ENCODE results near the gene SNRPD2.

SNRPD2 gene

DNA sequence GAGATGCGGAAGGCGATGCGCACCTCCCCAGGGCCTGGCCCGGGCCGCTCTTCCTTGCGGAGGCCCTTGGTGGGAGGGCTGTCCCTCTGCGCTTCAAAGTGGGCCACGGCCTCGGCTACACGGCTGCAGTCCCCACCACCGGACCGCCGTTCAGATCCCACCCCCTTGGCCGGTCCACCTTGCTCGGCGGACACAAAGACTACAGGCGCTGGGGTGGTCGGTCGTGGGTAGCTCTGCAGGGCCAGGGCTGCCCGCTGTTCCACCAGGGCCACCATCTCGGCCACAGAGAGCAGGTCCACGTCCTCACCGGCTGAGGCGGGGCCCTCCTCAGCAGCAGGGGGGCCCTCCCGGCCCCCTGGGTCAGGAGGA, 20.9 kb upstream of the SNRPD2 start:
- no peaks in the 10 kb centered on the region for H3K27me3 ChIP-seq (ENCODE audit: insufficient read depth, low read depth, severe bottlenecking)
- no peaks in the 10 kb centered on the region for H3K9me3 ChIP-seq (ENCODE audit: severe bottlenecking)
- TF ChIP-seq, protein P1, sequence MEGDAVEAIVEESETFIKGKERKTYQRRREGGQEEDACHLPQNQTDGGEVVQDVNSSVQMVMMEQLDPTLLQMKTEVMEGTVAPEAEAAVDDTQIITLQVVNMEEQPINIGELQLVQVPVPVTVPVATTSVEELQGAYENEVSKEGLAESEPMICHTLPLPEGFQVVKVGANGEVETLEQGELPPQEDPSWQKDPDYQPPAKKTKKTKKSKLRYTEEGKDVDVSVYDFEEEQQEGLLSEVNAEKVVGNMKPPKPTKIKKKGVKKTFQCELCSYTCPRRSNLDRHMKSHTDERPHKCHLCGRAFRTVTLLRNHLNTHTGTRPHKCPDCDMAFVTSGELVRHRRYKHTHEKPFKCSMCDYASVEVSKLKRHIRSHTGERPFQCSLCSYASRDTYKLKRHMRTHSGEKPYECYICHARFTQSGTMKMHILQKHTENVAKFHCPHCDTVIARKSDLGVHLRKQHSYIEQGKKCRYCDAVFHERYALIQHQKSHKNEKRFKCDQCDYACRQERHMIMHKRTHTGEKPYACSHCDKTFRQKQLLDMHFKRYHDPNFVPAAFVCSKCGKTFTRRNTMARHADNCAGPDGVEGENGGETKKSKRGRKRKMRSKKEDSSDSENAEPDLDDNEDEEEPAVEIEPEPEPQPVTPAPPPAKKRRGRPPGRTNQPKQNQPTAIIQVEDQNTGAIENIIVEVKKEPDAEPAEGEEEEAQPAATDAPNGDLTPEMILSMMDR (IDR thresholded peaks at IDR 0.05; ENCODE audit: low read depth, low read length), result no peak
- no peak overlapping the region for H3K27ac ChIP-seq
- peaks cover 16% of the 10 kb centered on the region for H3K36me3 ChIP-seq
- no peak for DNase-seq
- H3K4me3 ChIP-seq (ENCODE audit: low read depth, low read length), result no peak overlapping the region

DNA sequence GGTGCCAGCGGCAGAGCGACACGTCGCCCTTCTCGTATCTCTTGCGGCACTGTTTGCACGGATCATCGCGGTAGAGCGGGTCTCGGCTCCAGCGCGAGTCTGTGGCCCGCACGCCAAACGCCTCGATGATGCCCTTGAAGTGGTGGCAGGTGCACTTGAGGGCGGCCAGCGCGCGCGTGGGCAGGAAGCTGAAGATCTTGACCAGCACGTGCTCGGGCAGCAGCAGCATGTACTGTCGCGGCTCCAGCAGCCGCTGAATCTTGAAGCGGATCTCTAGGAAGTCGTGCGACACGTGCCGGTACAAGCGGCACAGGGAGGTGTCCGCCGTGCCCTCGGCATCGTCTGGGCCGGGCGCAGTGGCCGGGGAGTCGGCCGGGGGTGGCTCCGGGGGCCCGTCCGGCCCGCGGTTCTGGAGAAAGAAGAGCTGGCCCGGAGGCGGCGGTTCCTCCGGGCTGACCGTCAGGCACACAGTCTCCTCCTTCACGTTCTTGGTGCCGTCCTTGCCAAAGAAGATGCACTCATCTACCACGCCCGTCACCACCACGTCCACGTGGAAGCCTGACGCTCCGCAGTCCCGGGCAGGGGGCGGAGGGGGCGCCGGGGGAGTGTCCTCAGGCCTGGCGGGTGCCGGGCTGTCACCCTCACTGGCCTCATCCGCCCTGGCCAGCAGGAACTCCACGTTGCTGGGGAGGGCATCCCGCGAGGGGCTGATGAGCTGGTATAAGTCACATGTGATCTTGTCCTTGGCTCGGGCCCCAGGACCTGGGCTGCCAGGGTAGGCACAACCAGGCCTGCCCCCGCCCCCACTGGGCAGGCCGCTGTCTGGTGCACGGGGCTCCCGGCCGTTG, 20.3 kb upstream of the SNRPD2 start:
- no peak overlapping the region for H3K27ac ChIP-seq
- H3K9me3 ChIP-seq (ENCODE audit: severe bottlenecking), result no peaks in the 10 kb centered on the region
- TF ChIP-seq, protein P1 (IDR thresholded peaks at IDR 0.05; ENCODE audit: low read depth, low read length), result no peak
- no peak overlapping the region for H3K4me3 ChIP-seq (ENCODE audit: low read depth, low read length)
- no peak for DNase-seq
- H3K36me3 ChIP-seq, result peaks cover 16% of the 10 kb centered on the region
- no peaks in the 10 kb centered on the region for H3K27me3 ChIP-seq (ENCODE audit: insufficient read depth, low read depth, severe bottlenecking)

DNA sequence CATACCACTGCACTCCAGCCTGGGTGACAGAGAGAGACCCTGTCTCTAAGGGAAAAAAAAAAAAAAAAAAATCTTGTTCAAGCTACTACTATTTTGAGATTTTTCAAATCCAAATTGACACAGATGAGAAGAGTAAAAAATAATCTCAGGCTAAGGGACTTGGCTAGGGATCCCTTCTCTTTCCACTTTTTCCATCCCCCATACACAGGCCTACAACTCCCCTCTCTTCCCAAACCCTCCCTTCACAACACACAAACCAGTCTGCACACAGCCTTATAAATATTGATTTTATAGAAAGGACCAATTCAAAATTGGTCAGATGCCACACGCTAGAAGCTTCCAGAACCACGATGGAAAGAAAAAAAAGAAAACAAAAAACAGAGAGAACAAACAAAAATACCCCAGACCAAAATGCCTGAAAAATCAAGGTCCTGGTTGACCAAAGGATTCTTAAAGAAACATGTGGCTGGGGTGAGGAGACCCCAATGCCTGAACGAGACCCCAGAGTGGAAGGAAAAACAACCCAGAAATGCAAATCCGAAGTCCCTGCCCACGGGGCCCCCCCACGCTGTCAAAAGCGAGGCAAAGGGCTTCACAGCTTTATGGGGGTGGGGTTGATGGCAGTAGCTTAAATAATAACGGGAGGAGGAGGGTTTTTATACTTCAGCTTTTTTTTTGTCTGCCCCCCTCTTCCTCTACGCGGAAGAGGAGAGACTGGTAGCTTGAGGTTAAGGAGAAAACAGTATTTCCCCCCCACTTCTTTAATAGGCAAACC, 18.8 kb upstream of the SNRPD2 start:
- no peak overlapping the region for H3K4me3 ChIP-seq (ENCODE audit: low read depth, low read length)
- TF ChIP-seq, protein P1 (IDR thresholded peaks at IDR 0.05; ENCODE audit: low read depth, low read length), result no peak
- no peaks in the 10 kb centered on the region for H3K27me3 ChIP-seq (ENCODE audit: insufficient read depth, low read depth, severe bottlenecking)
- DNase-seq, result no peak
- no peaks in the 10 kb centered on the region for H3K9me3 ChIP-seq (ENCODE audit: severe bottlenecking)
- H3K27ac ChIP-seq, result no peak overlapping the region
- H3K36me3 ChIP-seq, result peaks cover 16% of the 10 kb centered on the region

DNA sequence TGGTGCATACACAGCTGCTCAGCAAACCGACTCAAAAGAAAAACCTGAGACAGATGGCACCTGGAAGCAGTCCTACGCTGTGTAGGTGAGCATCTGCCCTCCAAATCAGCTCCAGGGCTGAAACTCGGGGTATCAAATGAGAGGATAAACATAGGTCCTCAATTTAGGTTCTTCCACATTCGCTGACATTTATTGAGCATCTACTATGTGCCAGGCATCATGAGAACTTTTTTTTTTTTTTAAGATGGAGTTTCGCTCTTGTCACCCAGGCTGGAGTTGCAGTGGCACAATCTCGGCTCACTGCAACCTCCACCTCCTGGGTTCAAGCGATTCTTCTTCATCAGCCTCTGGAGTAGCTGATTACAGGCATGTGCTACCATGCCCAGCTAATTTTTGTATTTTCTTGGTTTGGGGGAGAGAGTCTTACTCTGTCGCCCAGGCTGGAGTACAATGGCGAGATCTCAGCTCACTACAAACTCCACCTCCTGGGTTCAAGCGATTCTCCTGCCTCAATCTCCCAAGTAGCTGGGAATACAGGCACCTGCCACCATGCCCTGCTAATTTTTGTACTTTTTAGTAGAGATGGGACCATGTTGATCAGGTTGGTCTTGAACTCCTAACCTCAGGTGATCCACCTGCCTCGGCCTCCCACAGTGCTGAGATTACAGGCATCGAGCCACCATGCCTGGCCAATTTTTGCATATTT, 14.1 kb upstream of the SNRPD2 start:
- no peak overlapping the region for H3K4me3 ChIP-seq (ENCODE audit: low read depth, low read length)
- no peak for DNase-seq
- H3K27ac ChIP-seq, result no peak overlapping the region
- H3K27me3 ChIP-seq (ENCODE audit: insufficient read depth, low read depth, severe bottlenecking), result no peaks in the 10 kb centered on the region
- peaks cover 17% of the 10 kb centered on the region for H3K36me3 ChIP-seq
- TF ChIP-seq, protein P1 (IDR thresholded peaks at IDR 0.05; ENCODE audit: low read depth, low read length), result no peak
- H3K9me3 ChIP-seq (ENCODE audit: severe bottlenecking), result no peaks in the 10 kb centered on the region

- H3K36me3 ChIP-seq, result peaks cover 17% of the 10 kb centered on the region
- H3K27me3 ChIP-seq (ENCODE audit: insufficient read depth, low read depth, severe bottlenecking), result no peaks in the 10 kb centered on the region
- no peak overlapping the region for H3K27ac ChIP-seq
- TF ChIP-seq, protein P1 (IDR thresholded peaks at IDR 0.05; ENCODE audit: low read depth, low read length), result no peak
- no peak overlapping the region for H3K4me3 ChIP-seq (ENCODE audit: low read depth, low read length)
- DNase-seq, result no peak
- H3K9me3 ChIP-seq (ENCODE audit: severe bottlenecking), result no peaks in the 10 kb centered on the region
Measured at GRCh38 chr19:45705115-45705514, 13.4 kb upstream of the SNRPD2 start.

All from WERI-Rb-1 (cell line).